HK-2 (cell line): ENCODE results near the gene RECK.

Source experiments
- DNase-seq: peaks from one replicate; pipeline ENCODE4 v3.0.0-alpha.2; 2018; ENCODE audit not compliant: unreplicated experiment

The RECK gene

GRCh38 chr9:36023260-36024048 is 13.3 kb upstream of the RECK start:
- peak; percentile 49 for DNase-seq

- DNase-seq: no peak
Observed at GRCh38 chr9:36025746-36026145, 11.0 kb upstream of the RECK start.

GRCh38 chr9:36029202-36029601 is 7.5 kb upstream of the RECK start:
- DNase-seq: no peak

GRCh38 chr9:36029765-36030528 is 6.8 kb upstream of the RECK start:
- DNase-seq: no peak

GRCh38 chr9:36030871-36031270 is 5.8 kb upstream of the RECK start:
- no peak for DNase-seq

GRCh38 chr9:36031774-36032555 is 4.7 kb upstream of the RECK start:
- DNase-seq: no peak

GRCh38 chr9:36033788-36034187 is 2.9 kb upstream of the RECK start:
- DNase-seq: no peak

- DNase-seq: no peak
Observed at GRCh38 chr9:36034234-36034633, 2.5 kb upstream of the RECK start.

- DNase-seq: no peak
Observed at GRCh38 chr9:36035006-36035405, 1.7 kb upstream of the RECK start.

- no peak for DNase-seq
Observed at GRCh38 chr9:36036253-36036779, 397 bp upstream of the RECK start.

- DNase-seq: peak; percentile 13
Observed at GRCh38 chr9:36037549-36038122, 923 bp downstream of the RECK start.

GRCh38 chr9:36039121-36039520 is 2.4 kb downstream of the RECK start:
- no peak for DNase-seq

- DNase-seq: no peak
Observed at GRCh38 chr9:36039696-36040095, 3.0 kb downstream of the RECK start.

- no peak for DNase-seq
Observed at GRCh38 chr9:36040271-36040925, 3.7 kb downstream of the RECK start.

- DNase-seq: no peak
Observed at GRCh38 chr9:36041506-36041905, 4.8 kb downstream of the RECK start.

GRCh38 chr9:36045610-36046009 is 8.9 kb downstream of the RECK start:
- DNase-seq: no peak

GRCh38 chr9:36046923-36047322 is 10.2 kb downstream of the RECK start:
- DNase-seq: no peak

- no peak for DNase-seq
Observed at GRCh38 chr9:36049408-36049807, 12.7 kb downstream of the RECK start.

- no peak for DNase-seq
Observed at GRCh38 chr9:36050476-36050875, 13.8 kb downstream of the RECK start.

GRCh38 chr9:36051317-36051716 is 14.6 kb downstream of the RECK start:
- DNase-seq: no peak

GRCh38 chr9:36053971-36054370 is 17.3 kb downstream of the RECK start:
- no peak for DNase-seq
